ENCODE measurements around the gene SNTA1. TPM values are rescaled to one million over a fixed set of nuclear protein-coding genes. Genes with fewer than 3 reads are reported as not detected.
"Not testable (repeated sequence)": the region's sequence is repeated elsewhere in the genome, so short reads cannot be mapped to it uniquely, and the experiment has no call there.

Gene SNTA1
- total RNA-seq, 1 experiment from 2014 or later, result 15.4 TPM

DNA sequence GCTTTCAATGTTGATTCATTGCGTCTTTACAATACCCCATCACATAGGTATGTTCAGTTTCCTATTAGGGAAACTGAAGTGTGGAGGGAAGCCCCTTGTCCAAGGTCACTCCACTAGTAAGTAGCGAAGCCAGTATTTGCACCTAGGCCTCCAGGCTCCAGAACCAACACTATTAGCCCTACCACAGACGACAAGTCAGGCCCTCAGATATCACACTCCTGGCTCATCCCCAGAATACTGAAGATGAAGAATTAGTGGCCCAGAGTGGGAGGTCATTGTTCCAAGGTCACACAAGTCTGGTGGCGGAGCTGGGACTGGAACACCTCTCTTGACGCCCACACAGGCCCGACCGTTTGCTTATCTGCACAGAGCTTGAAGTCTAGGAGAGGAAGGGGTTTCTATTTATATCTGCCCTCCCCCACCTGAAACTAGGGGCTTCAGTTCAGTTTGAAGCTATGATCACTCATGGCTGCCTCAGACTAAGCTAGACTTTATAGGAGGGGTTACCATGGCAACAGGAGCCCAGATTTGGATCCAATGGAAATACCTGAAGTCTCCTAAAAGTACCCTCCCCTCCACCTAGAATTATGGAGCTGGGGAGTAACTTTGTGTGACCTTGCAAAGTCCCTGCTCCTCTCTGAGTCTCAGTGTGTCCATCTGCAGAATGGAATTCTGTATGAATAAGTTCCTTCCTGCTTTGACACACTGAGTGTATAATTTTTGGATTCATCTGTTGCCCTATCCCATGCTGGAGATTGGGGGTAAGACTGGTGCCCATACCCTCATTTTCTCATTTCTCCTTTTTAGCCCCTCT is 2.2 kb downstream of the SNTA1 start:
- no peaks in the 10 kb centered on the region for H3K27me3 Mint-ChIP-seq (ENCODE audit: insufficient read depth, unreplicated experiment)
- no peak overlapping the region for H3K4me3 Mint-ChIP-seq (ENCODE audit: unreplicated experiment)
- peaks cover 26% of the 10 kb centered on the region for H3K4me1 Mint-ChIP-seq (ENCODE audit: low read depth, unreplicated experiment)
- no peak overlapping the region for H3K4me3 ChIP-seq (ENCODE audit: low read depth, low read length)
- H3K9me3 ChIP-seq, result no peaks in the 10 kb centered on the region
- CTCF ChIA-PET, result no interaction called here
- no peaks in the 10 kb centered on the region for H3K27me3 ChIP-seq (replicated peaks; ENCODE audit: control insufficient read depth, insufficient read depth, low read length)
- H3K27ac Mint-ChIP-seq (ENCODE audit: unreplicated experiment), result no peak overlapping the region
- H3K36me3 ChIP-seq (ENCODE audit: control insufficient read depth, insufficient read depth, low read length), result no peaks in the 10 kb centered on the region
- H3K36me3 Mint-ChIP-seq (ENCODE audit: insufficient read depth, unreplicated experiment), result no peaks in the 10 kb centered on the region
- intact Hi-C loops (cut with micrococcal nuclease; ENCODE audit: unreplicated experiment), result loop anchor here (5.0 kb wide), 1 partner anchor 291 kb away; the partner anchor contains the start of gene ZNF341
- POLR2A ChIA-PET, result interaction anchor here (0.9 kb wide), 1 partner anchor 40 kb away, joined by 3 read pairs; no protein-coding TSS in a partner anchor
- no peak for DNase-seq
- no TSS peak for BruUV-seq (replicated peaks)
- no peaks in the 10 kb centered on the region for H3K9me3 Mint-ChIP-seq (ENCODE audit: unreplicated experiment)
- H3K4me1 ChIP-seq, result peaks cover 22% of the 10 kb centered on the region
- TF ChIP-seq CTCF (IDR thresholded peaks at IDR 0.05; ENCODE audit: insufficient read depth in 1 of 2, low read depth in 1 of 2, low read length in 1 of 2, severe bottlenecking in 1 of 2, unreplicated experiment in 1 of 2), result no peak

- H3K36me3 Mint-ChIP-seq (ENCODE audit: insufficient read depth, unreplicated experiment); H3K9me3 ChIP-seq; H3K4me3 Mint-ChIP-seq (ENCODE audit: unreplicated experiment); H3K27ac Mint-ChIP-seq (ENCODE audit: unreplicated experiment); H3K9me3 Mint-ChIP-seq (ENCODE audit: unreplicated experiment); H3K27me3 Mint-ChIP-seq (ENCODE audit: insufficient read depth, unreplicated experiment); H3K36me3 ChIP-seq (ENCODE audit: control insufficient read depth, insufficient read depth, low read length); CTCF ChIA-PET; H3K27me3 ChIP-seq (replicated peaks; ENCODE audit: control insufficient read depth, insufficient read depth, low read length); BruUV-seq (replicated peaks); POLR2A ChIA-PET; DNase-seq; H3K4me3 ChIP-seq (ENCODE audit: low read depth, low read length): not testable (repeated sequence)
- peaks cover 26% of the 10 kb centered on the region for H3K4me1 Mint-ChIP-seq (ENCODE audit: low read depth, unreplicated experiment)
- intact Hi-C loops (cut with micrococcal nuclease; ENCODE audit: unreplicated experiment), result loop anchor here (5.0 kb wide), 1 partner anchor 292 kb away; the partner anchor contains the start of gene ZNF341
- H3K4me1 ChIP-seq, result peaks cover 22% of the 10 kb centered on the region
Observed at GRCh38 chr20:33440562-33440961, 3.0 kb downstream of the SNTA1 start.

GRCh38 chr20:33438481-33438880 is 5.1 kb downstream of the SNTA1 start:
- H3K27ac Mint-ChIP-seq (ENCODE audit: unreplicated experiment), result peak overlapping the region; percentile 13
- Histone ChIP-seq H3K4me3 (ENCODE audit: low read depth, low read length) (no peak overlapping the region), H3K27me3 (replicated peaks; ENCODE audit: control insufficient read depth, insufficient read depth, low read length) (no peaks in the 10 kb centered on the region), H3K4me1 (peaks cover 17% of the 10 kb centered on the region), H3K36me3 (ENCODE audit: control insufficient read depth, insufficient read depth, low read length) (no peaks in the 10 kb centered on the region), H3K9me3 (no peaks in the 10 kb centered on the region)
- ChIA-PET POLR2A (no interaction called here), CTCF (no interaction called here)
- no peak for TF ChIP-seq CTCF (IDR thresholded peaks at IDR 0.05; ENCODE audit: insufficient read depth in 1 of 2, low read depth in 1 of 2, low read length in 1 of 2, severe bottlenecking in 1 of 2, unreplicated experiment in 1 of 2)
- BruUV-seq (replicated peaks), result no TSS peak
- no peaks in the 10 kb centered on the region for H3K36me3 Mint-ChIP-seq (ENCODE audit: insufficient read depth, unreplicated experiment)
- no peaks in the 10 kb centered on the region for H3K27me3 Mint-ChIP-seq (ENCODE audit: insufficient read depth, unreplicated experiment)
- DNase-seq, result no peak
- H3K4me3 Mint-ChIP-seq (ENCODE audit: unreplicated experiment), result no peak overlapping the region
- no peaks in the 10 kb centered on the region for H3K9me3 Mint-ChIP-seq (ENCODE audit: unreplicated experiment)
- H3K4me1 Mint-ChIP-seq (ENCODE audit: low read depth, unreplicated experiment), result peaks cover 11% of the 10 kb centered on the region
- intact Hi-C loops (cut with micrococcal nuclease; ENCODE audit: unreplicated experiment), result no loop called here
